Right ventricle myocardium superior (tissue), 1 donor: ENCODE measurements around the gene PTH. TPM values are rescaled to one million over a fixed set of nuclear protein-coding genes. Genes with fewer than 3 reads are reported as not detected.

Source experiments
- ATAC-seq: fragments of 200-7000 bp; cut with Tn5 transposase; one replicate; pipeline ENCODE4 v1.9.1; 2020; ENCODE audit warnings: mild to moderate bottlenecking; ENCODE audit not compliant: poor library complexity
- DNase-seq: peaks from one replicate; pipeline ENCODE4 v3.0.0-alpha.2; 2020
- intact Hi-C: fragments of 100-400 bp; cut with DNase I; formaldehyde crosslinking; loops from one replicate; pipeline ENCODE4 v1.11.2; 2022
- long read RNA-seq: library from polyadenylated mRNA; unstranded; transcript quantifications from one replicate; pipeline ENCODE4 v2.0.0, GENCODE V29; 2021
- total RNA-seq: library from RNA; stranded (reverse); fragmentation: NEBNext Ultra II Directional; extraction: Animal tissue kit (Norgen Biotek cat#: 25700); gene quantifications from one replicate; pipeline ENCODE4 v1.2.1, GENCODE V29; 2021
- donor health status: DM: no; HTN: yes; CAD: no; lungs with severe emphysema.

Gene PTH
- not detected for total RNA-seq
- long read RNA-seq: 0 reads

DNA sequence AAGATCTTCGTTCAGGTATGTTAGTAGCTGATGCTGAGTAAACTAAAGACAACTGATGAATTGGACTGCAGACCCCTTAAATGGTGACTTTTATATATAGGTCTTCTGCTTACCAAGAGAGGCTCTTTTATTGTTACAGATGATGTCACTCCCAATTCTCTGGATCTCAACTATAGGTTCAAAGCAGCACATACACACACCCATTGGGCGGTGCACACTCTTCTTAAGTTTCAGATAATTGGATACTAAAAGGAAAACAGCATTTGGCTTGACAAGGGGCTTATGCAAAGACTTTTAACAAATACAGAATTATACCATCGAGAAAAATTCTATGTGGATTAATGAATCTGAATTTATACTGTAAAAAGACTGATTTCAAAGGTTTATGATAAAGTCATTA lies at the start of gene PTH:
Gene PTH (minus strand): TSS at position 69 of the 400 bp plus-strand sequence. CDS start 3,142 bp downstream, outside the sequence.
- intact Hi-C loops: no loop called here
- ATAC-seq (no peak), DNase-seq (no peak)

DNA sequence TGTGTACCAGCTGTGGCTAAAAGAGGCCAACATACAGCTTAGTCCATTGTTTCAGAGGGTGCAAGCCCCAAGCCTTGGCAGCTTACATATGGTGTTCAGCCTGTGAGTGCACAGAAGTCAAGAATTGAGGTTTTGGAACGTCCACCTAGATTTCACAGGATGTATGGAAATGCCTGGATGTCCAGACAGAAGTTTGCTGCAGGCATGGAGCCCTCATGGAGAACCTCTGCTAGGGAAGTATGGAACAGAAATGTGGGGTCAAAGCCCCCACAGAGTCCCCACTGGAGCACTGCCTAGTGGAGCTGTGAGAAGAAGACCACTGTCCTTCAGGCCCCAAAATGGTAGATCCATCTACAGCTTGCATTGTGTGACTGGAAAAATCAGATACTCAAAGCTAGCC lies 42.2 kb upstream of the PTH start:
- DNase-seq (no peak), ATAC-seq (no peak)
- intact Hi-C loops: no loop called here

DNA sequence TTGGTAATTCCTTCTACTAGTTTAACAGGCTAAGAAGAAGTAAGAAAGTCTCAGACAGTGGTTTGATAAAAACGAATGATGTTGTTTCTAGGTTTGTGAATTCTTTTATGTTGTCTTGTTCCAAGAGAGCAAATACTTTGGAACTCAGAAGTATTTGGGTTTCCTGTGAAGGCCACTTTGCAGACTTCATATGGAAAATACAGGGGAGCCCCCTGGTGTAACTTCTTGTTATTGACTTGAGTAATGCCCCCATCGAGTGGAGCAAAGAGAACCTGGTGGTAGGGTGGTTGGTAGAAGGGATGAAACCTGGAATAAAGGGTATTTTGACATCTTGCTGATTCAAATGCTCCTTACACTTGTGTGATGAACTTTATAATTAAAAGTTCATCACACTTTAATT lies 40.0 kb upstream of the PTH start:
- no peak for ATAC-seq

DNA sequence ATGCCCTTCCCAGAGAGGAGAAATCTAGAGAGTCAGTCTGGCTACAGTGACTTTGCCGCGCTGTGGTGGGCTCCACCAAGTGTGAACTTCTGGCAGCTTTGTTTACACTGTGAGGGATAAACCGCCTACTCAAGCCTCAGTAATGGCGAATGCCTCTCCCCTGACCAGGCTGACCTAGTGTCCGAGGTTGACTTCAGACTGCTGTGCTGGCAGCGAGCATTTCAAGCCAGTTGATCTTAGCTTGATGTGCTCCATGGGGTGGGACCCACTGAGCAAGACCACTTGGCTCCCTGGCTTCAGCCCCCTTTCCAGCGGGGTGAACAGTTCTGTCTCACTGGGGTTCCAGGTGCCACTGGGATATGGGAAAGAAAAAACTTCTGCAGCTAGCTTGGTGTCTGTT lies 38.6 kb upstream of the PTH start:
- no peak for DNase-seq
- intact Hi-C loops: no loop called here
- ATAC-seq: no peak

More for the DNA sequence above, 40.0 kb upstream of the PTH start:
- intact Hi-C loops: no loop called here
- no peak for DNase-seq

DNA sequence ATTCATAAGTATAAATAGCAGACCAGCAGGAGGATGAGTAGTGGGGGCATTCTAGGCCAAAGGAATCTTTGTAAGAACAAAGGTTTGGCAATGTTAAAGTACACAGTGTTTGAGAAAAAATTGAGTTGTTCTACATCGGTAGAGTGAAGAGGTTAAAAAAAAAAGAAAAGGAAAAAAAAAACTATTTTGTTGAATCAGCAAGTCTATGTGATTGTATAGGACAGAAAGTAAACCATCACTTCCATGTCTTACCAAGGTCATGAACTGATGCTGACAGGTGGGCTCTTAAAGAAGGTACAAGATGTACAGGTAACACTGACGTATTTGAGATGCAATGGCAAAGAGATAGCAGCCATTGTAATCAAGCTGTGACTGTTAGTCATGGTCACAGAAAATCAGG lies 29.5 kb upstream of the PTH start:
- no peak for ATAC-seq
- intact Hi-C loops: no loop called here

DNA sequence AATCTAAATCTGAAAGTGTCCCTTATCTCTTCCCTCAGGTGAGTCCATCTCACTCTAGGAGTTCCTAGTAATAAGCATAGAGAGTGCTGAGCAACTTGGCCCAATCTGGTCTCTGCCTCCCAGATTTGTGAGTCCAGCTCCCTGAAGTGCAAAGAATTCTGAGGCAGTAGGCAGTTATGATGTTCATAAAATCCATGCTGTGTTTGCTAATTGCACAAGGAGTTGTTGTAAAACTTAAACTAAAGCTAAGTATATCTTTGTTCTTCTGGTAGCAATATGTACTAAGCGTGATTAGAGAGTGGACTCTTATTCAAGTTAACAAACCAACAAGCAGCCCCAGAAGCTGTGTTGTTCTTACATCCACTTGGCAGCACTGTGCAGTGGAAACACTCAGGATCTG lies 7.6 kb upstream of the PTH start:
- no peak for DNase-seq
- intact Hi-C loops: no loop called here
- no peak for ATAC-seq

More for the DNA sequence above, 29.5 kb upstream of the PTH start:
- DNase-seq: no peak

DNA sequence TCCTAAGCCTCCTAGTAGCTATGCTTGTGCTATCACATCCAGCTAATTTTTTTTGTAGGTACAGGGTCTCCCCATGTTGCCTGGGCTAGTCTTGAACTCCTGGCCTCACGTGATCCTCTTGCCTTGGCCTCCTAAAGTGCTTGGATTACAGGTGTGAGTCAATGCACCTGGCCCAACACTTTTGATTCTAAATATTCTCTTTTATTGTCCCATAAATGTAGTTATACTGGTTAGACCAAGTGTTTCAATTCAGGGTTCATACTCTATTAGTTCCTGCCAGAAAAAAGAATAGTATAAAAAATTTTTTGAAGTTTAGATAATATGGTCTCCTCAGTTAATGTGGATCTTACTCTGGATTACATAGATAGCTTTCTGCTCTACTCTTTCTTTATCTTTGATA lies 6.7 kb upstream of the PTH start:
- ATAC-seq (no peak), DNase-seq (no peak)
- intact Hi-C loops: no loop called here

DNA sequence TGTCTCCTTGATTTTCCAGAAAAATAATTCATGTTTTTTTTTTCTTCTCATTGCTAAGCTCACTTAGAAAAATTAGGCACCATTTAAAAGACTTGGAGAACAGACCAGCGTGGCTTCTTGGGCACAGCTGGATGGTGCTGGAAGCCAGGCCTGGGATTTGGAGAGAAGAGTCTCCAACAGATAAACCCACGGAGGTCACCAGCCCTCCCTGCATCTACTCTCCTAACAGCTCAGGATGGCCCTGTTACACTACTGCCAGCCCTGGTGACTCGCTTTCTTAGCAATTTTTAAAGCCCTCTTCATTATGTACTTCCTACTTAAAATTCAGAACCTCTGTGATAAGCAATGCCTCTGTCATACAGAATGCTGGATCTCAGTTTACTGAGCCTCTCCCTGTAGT lies 1.7 kb downstream of the PTH start:
- no peak for ATAC-seq
- intact Hi-C loops: no loop called here
- DNase-seq: no peak

DNA sequence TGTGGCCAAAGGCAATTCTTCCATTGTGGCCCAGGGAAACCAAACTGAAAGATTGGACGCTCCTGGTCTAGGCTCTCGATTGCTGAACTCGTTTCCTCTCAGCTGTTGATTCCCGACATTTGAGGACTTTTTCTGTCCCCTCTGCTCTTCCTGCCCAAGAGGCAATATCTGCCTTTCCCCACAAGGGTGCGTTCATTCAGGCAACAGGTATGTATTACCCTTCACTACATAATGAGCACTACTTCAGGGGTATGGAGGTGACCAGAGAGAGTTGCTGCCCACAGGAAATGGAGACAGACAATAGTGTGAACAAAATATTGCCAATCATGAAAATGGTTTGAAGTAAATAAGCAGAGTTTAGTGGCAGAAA lies 8.2 kb downstream of the PTH start:
- no peak for DNase-seq
- intact Hi-C loops: no loop called here
- peak; percentile 62 for ATAC-seq

DNA sequence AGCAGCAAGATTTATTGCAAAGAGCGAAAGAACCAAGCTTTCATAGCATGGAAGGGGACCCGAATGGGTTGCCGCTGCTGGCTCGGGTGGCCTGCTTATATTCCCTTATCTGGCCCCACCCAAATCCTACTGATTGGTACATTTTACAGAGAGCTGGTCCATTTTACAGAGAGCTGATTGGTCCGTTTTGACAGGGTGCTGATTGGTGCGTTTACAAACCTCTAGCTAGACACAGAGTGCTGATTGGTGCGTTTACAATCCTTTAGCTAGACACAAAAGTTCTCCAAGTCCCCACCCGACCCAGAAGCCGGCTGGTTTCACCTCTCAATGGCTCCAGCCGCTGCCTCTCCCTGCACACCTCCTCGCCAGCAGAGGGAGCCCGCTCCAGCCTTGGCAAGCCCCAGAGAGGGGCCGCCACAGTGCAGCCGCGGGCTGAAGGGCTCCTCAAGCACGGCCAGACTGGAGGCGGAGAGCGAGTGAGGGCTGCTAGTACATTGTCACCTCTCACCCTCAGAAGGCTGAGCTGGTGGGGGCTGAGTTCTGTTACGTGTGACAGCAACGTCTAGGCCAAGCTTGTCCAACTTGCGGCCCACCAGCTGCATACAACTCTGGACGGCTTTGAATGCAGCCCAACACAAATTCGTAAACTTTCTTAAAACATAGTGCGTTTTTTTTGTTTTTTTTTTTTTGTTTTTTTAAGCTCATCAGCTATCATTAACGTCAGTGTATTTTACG lies 8.7 kb downstream of the PTH start:
- DNase-seq (peak; percentile 76), ATAC-seq (peak; percentile 86)
- intact Hi-C loops: no loop called here

DNA sequence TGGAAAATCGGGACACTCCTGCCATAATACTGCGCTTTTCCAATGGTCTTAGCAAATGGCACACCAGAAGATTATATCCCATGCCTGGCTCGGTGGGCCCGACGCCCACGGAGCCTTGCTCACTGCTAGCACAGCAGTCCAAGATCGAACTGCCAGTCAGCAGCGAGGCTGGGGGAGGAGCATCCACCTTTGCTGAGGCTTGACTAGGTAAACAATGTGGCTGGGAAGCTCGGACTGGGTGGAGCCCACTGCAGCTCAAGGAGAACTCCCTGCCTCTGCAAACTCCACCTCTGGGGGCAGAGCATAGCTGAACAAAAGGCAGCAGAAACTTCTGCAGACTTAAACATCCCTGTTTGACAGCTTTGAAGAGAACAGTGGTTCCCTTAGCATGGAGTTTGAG lies 15.6 kb downstream of the PTH start:
- intact Hi-C loops: no loop called here
- DNase-seq (no peak), ATAC-seq (no peak)

DNA sequence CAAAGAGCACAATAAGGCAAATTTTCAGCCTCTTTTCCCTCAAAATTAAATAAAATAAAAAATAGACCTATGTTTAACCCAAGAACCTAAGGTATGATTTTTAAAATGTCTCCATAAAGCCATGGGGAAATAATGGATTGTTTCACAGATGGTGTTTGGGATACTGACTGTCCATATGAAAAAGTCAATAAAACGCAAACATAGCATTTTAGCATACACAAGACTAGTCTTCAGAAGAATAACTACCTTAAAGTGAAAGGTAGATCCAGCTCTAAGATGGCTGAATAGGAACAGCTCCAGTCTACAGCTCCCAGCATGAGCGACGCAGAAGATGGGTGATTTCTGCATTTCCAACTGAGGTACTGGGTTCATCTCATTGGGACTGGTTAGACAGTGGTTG lies 16.1 kb downstream of the PTH start:
- DNase-seq (no peak), ATAC-seq (no peak)
- intact Hi-C loops: no loop called here

DNA sequence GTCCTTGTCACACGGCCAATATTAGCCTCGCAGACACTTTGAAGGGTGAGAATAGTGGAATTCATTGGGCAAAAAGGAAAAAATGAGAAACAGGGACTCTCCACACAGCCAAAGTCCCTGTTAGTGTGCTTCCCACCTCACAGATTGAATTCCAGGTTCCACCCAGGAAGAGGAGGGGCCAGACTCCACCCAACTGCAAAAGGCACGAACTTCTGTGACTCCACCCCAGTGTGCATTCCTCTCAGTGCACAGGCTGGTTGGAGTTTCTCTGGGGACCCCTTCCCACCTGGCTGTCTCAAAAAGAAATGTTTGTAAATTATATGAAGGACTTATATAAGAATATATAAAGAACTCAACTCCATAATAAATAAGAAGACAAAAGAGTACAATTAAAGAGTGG lies 20.7 kb downstream of the PTH start:
- no peak for ATAC-seq
- DNase-seq: no peak
- intact Hi-C loops: no loop called here

DNA sequence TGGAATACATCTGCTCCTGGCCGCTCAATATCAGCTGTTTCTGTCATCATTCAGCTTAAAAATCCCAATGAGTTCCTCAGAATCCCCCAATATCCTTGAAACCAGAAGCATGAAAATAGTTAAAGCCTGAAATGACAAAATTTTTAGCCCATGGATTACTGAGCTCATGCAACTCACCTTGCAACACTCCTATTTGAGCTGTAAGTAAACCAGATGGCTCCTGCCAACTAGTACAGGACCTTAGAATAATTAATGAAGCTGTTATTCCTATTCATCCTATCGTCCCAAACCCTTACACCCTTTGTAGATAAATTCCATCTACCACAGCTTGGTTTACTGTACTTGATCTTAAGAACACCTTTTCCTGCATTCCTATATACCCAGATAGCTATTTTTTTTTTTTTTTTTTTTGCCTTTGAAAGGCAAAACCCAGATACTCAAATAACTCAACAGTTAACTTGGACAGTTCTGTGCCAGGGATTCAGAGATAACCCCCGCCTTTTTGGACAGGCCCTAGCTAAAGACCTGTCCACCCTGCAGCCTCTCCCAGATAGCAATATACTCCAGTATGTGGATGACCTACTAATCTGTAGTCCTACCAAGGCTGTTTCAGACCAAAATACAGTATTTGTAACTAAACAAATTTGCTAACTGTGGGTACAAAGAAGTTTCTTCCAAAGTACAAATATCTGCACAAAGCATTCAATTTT lies 22.6 kb downstream of the PTH start:
- intact Hi-C loops: no loop called here
- DNase-seq (no peak), ATAC-seq (no peak)

DNA sequence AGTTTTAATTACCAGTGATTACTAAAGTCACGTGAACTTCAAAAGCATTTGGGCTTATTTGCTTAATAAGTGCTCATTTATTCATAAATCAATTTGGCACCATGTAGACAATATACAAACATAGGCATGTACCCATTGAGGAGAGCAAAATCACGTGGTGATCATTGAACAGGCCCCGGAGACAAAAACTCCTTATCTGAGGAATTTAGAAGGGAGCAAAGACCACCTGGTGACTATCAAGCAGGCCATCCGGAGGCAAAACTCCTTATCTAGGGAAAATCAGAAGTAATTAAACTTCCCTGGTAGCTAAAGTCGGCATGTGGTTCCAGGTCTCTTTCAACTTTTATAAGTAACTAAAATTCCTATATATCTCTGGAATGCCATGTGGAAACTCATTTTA lies 27.0 kb downstream of the PTH start:
- ATAC-seq (no peak), DNase-seq (no peak)
- intact Hi-C loops: no loop called here

DNA sequence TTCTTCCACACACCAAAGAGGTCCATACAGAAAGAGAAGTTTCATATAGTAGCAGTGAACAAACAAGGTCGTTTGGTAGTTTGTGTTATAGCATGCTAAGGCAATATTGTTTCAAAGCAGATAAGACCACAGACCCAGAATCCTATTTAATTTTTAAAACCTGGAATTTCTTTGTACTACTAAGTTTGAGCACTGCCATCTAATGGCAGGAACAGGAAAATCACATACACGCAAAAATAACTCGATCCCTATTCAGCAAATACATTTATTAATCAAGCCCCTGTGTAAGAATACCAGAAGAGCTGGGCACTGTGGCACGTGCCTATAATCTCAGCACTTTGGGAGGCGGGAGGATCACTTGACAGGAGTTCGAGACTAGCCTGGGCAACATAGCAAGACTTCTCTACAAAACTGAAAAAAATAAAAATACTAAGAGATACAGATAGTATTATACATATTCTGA lies 29.9 kb downstream of the PTH start:
- DNase-seq (no peak), ATAC-seq (no peak)
- intact Hi-C loops: no loop called here

DNA sequence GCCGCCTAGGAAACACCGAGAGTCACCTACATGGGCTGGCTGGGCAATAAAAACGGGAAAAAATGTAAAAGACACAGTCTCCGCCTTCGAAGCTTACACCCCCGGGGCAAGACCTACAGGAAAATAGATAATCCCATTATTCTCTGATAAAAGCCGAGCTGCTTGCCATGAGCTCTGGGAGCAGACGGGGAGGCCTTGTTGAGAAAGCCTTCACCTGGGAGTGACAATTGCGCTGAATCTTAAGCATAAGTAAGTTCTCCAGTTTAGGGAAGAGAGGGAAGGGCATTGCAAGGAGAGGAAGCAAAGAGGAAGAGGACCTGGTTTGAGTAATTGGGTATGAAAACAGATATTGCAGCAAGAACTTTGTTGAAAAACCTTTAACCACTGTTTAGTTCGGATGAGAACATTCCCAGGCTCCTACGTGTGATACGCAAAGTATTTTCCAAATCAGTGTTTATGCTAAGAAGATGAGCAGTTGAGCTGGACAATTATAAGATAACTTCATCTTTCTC lies 32.0 kb downstream of the PTH start:
- intact Hi-C loops: no loop called here
- DNase-seq (no peak), ATAC-seq (no peak)

DNA sequence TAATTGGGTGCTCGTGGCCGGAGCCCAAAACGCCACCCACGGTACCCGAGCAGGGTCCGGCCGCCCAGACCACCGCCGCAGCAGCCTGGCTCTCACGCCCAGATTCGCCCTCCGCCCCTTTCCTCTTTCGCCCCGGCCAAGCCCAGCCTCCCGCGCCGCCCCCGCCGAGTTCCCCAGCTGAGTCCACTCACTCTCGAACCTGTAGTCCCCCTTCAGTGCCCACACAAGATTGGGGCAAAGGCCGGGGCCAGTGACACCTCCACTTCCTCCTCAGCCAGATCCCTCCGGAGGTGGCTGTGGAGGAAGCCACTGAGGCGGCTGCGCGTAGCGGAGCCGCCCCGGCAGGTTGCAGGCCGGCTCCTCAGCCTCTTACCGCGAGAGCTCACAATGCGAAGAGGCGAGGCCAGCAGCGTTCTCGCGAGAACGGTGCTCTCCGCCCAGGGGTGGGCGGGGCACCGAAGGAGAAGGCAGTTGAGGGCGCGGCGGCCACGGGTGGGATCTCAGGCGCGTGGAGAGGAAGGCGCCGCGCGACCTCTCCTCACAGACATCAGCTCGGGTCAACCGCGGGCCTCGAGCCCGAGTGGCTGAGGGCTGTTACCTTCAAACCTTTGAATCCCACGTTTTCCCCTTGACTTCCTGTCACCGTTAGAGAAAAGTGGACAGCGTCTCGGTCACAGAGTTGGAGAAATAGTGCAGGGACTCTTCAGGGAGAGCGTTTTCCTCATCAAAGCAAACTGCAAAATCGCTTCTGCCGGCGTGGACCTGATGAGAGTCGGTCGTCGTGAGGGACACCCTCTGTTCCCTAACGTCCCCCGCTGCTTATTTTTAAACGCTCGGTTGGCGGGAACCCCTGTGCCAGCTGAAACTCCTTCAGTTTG lies 32.7 kb downstream of the PTH start, which contains the start of gene BTBD10:
Gene BTBD10 (minus strand): TSS at position 322 of the 878 bp plus-strand sequence. CDS start 18,098 bp downstream, outside the sequence.
- intact Hi-C loops: no loop called here
- peak; percentile 99 for ATAC-seq
- peak; percentile 96 for DNase-seq

DNA sequence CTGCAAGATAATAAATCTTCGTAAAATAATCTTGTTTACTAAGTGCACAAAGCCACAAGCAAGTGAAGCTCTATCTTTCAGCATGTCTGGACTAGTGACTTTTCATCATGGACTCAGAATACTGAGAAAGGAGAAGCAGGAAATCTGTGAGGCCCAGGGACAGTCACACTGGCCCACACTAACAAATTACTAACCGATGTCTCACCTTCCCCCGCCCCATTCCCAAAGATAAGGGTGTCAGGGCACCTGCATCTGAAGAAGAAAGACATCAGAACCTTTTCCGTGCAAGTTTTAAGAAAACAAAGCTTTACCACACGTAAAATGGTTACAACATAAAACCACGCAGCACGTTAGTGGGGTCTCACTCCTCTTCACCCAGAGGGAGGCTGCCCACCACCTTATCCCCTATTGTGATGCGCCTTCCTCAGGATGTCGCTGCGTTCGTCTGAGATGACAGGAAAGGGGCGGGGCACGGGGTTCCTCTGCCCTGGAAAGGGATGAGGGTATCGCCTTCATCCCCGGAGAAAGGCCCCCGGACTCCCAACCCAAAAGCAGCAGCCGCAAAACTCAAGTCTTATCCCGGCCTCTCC lies 33.4 kb downstream of the PTH start:
- DNase-seq (peak; percentile 76), ATAC-seq (peak; percentile 63)
- intact Hi-C loops: no loop called here
